Esophagus (tissue), 2 donors: ENCODE data around the gene DPM1. TPM values are rescaled to one million over a fixed set of nuclear protein-coding genes. Genes with fewer than 3 reads are reported as not detected.

Experiments
- H3K27ac ChIP-seq, 2 donors: one replicate each; pipeline ENCODE4 v1.5.1; 2013; ENCODE audit warnings: low read depth in 2 of 2, mild to moderate bottlenecking in 2 of 2, inconsistent platforms in 1 of 2, low read length in 1 of 2, moderate library complexity in 1 of 2
- H3K27me3 ChIP-seq, 2 donors: one replicate each; pipeline ENCODE4 v1.6.1; 2013; ENCODE audit warnings: low read length in 2 of 2, control low read depth in 1 of 2, mild to moderate bottlenecking in 1 of 2; ENCODE audit not compliant: insufficient read depth in 2 of 2, control insufficient read depth in 1 of 2
- H3K36me3 ChIP-seq, 2 donors: one replicate each; pipeline ENCODE4 v1.6.1; 2013; ENCODE audit warnings: low read length in 1 of 2; ENCODE audit not compliant: control insufficient read depth in 2 of 2, insufficient read depth in 2 of 2
- H3K4me1 ChIP-seq, 2 donors: one replicate each; pipeline ENCODE4 v1.6.1; 2013; ENCODE audit warnings: low read length in 1 of 2; ENCODE audit not compliant: control insufficient read depth in 2 of 2, insufficient read depth in 2 of 2
- H3K4me3 ChIP-seq, 2 donors: one replicate each; pipeline ENCODE4 v1.5.1; 2013; ENCODE audit warnings: low read length in 2 of 2, mild to moderate bottlenecking in 2 of 2, low read depth in 1 of 2, moderate library complexity in 1 of 2
- H3K9me3 ChIP-seq, 2 donors: one replicate each; pipeline ENCODE4 v1.6.1; 2013; ENCODE audit warnings: mild to moderate bottlenecking in 2 of 2, low read depth in 1 of 2, low read length in 1 of 2, moderate library complexity in 1 of 2; ENCODE audit not compliant: control insufficient read depth in 2 of 2, insufficient read depth in 1 of 2
- WGBS, 2 donors: extraction: QIAGEN DNeasy Blood & Tissue Kit; methylation state at CpG; one replicate each; pipeline ENCODE4 v1.1.7; 2013; 5-methylcytosine and 5-hydroxymethylcytosine counted together
- polyA plus RNA-seq, 2 donors: library from polyadenylated mRNA; stranded (reverse); fragments of 200-250 nt; gene quantifications; one replicate each; pipeline ENCODE4 v1.2.3, GENCODE V29; 2013
- donor health status: healthy with polysubstance abuse.
- donor health status: Bipolar disorder and iron deficiency.

The DPM1 gene
- polyA plus RNA-seq, 2 donors: 20.7 to 55.8 TPM

GRCh38 chr20:50891138-50891537 lies 67.2 kb downstream of the DPM1 start:
- WGBS, 2 donors: 74 to 75% methylated on average over 5 of the region's 5 CpGs
- Histone ChIP-seq H3K27ac (no peak overlapping the region), H3K9me3 (no peaks in the 10 kb centered on the region), H3K27me3 (no peaks in the 10 kb centered on the region), H3K4me3 (no peak overlapping the region), H3K4me1 (no peaks in the 10 kb centered on the region), H3K36me3 (peaks cover 9 to 17% of the 10 kb centered on the region in 2 donors)

DNA sequence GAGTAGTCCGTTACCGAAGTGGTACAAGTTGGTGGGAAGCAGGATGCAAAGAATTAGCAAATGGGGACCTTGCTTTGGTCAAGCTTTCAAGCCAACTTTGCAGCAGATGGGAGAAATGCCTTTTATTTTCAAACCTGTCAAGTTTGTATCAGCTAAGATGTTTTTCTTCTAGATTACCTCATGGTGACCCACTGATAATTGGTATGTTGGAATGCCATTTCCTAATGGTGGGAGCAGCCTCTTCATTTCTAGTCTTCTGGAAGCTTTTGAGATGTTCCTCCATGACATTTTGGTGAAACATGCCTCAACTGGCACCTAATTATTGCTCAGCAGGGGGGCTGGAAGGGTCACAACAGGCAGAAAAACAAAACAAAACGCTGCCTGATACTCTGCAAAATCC lies 70.8 kb downstream of the DPM1 start:
- H3K9me3 ChIP-seq: peaks cover 0 to 3% of the 10 kb centered on the region in 2 donors
- no peaks in the 10 kb centered on the region for H3K4me1 ChIP-seq
- no peak overlapping the region for H3K4me3 ChIP-seq
- H3K27me3 ChIP-seq: no peaks in the 10 kb centered on the region
- no peak overlapping the region for H3K27ac ChIP-seq
- 90 to 94% methylated on average over 3 of the region's 3 CpGs for WGBS, 2 donors
- H3K36me3 ChIP-seq: peaks cover 3 to 8% of the 10 kb centered on the region in 2 donors

DNA sequence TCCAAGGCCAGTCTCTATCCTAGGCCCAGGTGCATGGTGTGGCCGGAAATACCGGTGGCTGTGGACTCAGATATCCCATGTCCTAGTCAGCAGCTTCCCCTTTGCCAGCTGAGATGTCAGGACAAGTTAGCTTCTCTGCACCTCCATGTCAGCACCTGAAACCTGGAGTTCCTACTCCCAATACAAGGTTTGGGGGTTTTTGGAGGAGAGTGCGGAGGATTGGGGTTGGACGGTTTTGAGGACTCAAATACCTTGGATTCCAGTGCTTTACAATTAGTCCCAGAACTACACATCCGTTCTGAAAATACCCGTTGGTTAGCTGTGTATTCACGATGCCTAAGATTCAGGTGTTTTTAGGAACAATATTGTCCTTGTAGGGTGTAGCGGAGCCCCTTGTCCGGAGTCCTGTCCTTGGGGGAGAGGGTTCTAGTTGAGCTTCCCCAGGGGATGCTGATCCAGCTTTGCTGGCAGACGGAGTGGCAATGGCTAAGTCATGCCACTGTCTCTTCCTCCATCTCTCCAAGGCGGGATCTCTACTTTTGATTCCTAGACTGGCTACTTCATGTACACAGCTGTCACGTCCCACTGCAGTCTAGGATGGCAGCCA lies 72.0 kb downstream of the DPM1 start:
- Histone ChIP-seq H3K4me3 (no peak overlapping the region), H3K27ac (no peak overlapping the region), H3K9me3 (peaks cover 0 to 3% of the 10 kb centered on the region in 2 donors), H3K4me1 (no peaks in the 10 kb centered on the region), H3K36me3 (peaks cover 3% of the 10 kb centered on the region in 2 donors), H3K27me3 (no peaks in the 10 kb centered on the region)
- WGBS, 2 donors: 86 to 89% methylated on average over 12 of the region's 12 CpGs

DNA sequence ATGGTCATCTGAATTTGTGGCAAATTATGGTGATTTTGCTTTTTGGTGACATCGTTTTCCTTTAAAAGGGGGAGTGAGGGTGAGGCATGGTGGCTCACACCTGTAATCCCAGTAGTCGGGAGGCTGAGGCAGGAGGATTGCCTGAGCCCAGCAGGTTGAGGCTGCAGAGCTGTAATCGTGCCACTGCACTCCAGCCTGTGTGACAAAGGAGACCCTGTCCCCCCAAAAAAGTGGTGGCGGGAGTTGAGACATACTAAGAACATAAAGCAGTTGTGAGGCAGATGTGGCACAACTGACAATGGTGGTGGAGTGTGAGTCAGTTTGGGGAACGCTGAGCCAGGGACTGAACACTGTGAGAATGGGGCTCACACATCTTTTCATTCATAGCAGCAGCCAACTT lies 72.6 kb downstream of the DPM1 start:
- Histone ChIP-seq H3K36me3 (peaks cover 0 to 3% of the 10 kb centered on the region in 2 donors), H3K27ac (no peak overlapping the region), H3K4me1 (no peaks in the 10 kb centered on the region), H3K4me3 (no peak overlapping the region), H3K27me3 (no peaks in the 10 kb centered on the region), H3K9me3 (peaks cover 0 to 3% of the 10 kb centered on the region in 2 donors)
- WGBS, 2 donors: 84 to 89% methylated on average over 5 of the region's 5 CpGs

- Histone ChIP-seq H3K4me1 (no peaks in the 10 kb centered on the region), H3K27ac (peak overlapping the region in 1 of 2 donors; percentile 1), H3K27me3 (no peaks in the 10 kb centered on the region), H3K4me3 (no peak overlapping the region), H3K9me3 (peaks cover 0 to 3% of the 10 kb centered on the region in 2 donors), H3K36me3 (peaks cover 0 to 3% of the 10 kb centered on the region in 2 donors)
- 82 to 83% methylated on average over 7 of the region's 7 CpGs for WGBS, 2 donors
Observed at GRCh38 chr20:50885068-50885467, 73.3 kb downstream of the DPM1 start.

Other genes with a start within 250 kb of the DPM1 start
- gene PARD6B, start 227.0 kb downstream of the DPM1 start, polyA plus RNA-seq: 1 to 10 TPM; 1.6 to 6.5 TPM
- 1 to 10 TPM; 1.2 to 1.5 TPM for gene BCAS4, start 163.5 kb downstream of the DPM1 start, polyA plus RNA-seq
- 10 to 100 TPM; 18.3 to 33.5 TPM for gene ADNP, start 27.1 kb downstream of the DPM1 start, polyA plus RNA-seq
- 1 to 10 TPM; 1.3 to 2.8 TPM for gene MOCS3, start 286 bp upstream of the DPM1 start, polyA plus RNA-seq
- 10 to 100 TPM in 1 of 2 donors, 1 to 10 TPM in 1; 7.6 to 15.3 TPM for gene KCNG1, start 64.6 kb upstream of the DPM1 start, polyA plus RNA-seq